ENCODE measurements around the gene PCGF5.
"Not testable (repeated sequence)": the region's sequence is repeated elsewhere in the genome, so short reads cannot be mapped to it uniquely, and the experiment has no call there.

Gene PCGF5

DNA sequence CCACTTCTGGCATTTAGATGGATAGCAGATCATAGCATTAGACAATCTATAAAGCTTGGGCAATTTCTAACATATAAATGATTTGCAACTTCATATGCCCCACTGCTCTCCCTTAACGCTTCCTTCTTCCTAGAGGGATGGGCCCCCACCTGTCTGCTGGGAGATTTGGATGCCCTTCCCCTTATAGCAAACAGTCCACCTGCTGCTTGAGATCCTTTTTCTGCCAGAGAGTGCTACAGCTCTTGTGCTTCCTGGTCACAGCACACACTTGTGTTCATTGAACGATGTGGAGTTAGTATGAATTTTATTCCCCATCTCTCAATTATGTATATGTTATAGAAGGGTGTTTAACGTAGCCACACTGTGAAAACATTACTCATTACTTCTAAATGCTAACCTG is 10.4 kb upstream of the PCGF5 start:
- DNase-seq (ENCODE audit: low read depth in 2 of 3, low spot score in 1 of 3): no peak

DNA sequence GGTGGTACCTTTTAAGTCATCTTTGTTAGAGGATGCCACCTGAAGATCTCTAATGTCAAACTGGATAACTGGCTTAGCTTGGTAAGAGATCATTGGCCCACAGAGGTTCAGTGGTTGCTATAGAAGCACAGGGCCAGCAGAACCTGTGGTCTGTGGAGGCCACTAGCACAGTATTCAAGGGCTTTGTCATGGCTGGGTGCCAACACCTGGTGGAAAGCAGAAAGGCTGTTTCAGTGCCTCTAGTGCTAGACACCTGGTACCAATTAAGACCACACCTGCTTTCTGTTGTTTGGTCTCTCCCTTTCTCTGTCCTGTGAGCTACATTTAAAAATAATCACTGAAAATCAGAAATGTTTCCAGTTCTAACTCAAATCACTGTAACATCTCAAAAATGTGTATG is 10.0 kb upstream of the PCGF5 start:
- DNase-seq (ENCODE audit: low read depth in 2 of 3, low spot score in 1 of 3): no peak

DNA sequence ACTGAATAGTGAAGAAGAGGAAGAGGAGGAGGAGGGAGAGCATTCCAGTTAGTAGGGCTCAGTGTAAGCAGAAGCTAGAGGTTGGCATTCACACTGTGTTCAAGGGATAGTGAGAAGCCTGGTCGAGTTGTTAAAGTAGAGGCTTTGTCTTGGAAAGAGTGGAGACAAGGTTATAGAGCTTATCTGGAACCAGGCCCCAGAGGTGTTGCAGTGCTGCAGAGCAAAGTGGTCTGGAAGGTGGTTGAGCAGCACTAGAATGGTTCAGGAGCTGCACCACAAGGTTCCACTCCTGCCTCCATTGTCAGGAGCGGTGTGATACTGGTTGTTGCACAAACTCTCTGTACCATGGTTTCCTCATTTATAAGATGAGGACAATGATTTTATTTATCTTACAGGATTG is 8.8 kb upstream of the PCGF5 start:
- DNase-seq (ENCODE audit: low read depth in 2 of 3, low spot score in 1 of 3): no peak

DNA sequence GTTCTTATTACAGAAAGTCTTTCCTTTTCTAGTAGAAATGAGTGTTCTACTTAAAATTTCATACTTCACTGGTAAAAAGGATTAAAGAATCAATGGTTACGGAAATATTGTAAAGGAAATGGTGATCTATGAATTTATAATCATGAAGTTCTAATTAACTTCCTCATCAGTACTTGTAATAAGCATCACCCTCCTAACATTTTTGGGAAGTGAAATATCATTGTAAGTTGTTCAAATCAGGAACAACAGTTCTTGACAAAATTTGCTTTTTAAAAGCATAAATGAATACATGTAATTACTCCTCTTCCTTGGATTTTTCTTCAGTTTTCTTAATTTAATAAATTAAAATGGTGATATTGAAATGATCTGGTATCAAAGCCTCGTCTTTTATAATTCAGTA is 5.6 kb upstream of the PCGF5 start:
- no peak for DNase-seq (ENCODE audit: low read depth in 2 of 3, low spot score in 1 of 3)

DNA sequence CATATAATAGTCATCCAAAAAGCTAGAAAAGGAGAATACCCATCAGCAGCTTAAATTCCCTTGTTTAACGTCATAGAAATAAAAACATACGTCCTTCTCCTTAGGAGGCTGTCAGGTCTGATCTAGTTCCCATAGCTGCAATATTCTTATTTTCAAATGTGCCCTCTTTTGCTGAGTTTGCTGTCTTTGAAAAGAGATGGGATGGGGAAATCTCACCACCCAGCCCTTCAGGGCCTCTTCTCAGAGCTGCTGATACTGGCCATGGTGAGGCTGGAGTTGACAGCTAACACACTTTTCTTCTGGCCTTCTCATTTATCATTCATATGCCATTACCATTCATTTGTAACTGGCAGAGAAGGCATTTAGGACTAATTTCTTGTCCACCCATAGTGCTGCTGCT is 5.1 kb upstream of the PCGF5 start:
- DNase-seq (ENCODE audit: low read depth in 2 of 3, low spot score in 1 of 3): no peak

DNA sequence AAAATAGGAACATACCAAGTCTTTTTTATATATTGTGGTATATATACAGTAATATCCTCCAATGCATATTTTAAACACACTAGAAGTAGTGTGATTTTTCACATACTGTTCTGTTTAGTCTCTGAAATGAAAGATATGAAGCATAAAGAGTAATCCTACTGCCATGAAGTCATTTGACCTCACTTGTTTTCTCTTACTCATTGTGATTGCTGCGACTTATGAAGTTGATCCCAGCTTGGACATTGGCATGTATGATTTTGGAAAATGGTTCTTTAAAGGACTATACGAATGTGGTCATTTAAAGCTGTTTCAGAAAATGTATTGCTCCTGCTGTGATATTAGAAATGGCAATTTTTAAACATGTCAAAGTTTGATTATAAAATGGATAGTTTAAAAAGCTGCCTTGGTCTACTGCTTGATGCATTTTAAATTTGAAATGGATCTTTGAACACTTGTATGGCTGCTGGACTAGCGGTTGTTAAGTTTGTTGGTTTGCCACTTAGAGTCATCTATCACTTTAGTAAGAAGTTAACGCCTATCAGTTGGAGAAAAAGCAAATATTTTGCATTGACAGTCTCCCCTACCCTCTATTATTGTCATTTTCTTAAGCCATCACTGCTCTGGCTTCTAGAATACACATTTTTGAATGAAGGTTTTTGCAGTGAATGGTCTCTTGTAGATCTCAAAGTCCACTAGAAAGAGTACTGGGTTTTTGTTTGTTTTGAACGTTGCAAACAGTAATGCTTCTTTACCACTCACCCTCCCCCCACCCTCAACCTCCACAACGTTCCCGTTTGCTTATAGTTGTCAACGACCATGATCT is 881 bp upstream of the PCGF5 start:
- DNase-seq (ENCODE audit: low read depth in 2 of 3, low spot score in 1 of 3): no peak

DNA sequence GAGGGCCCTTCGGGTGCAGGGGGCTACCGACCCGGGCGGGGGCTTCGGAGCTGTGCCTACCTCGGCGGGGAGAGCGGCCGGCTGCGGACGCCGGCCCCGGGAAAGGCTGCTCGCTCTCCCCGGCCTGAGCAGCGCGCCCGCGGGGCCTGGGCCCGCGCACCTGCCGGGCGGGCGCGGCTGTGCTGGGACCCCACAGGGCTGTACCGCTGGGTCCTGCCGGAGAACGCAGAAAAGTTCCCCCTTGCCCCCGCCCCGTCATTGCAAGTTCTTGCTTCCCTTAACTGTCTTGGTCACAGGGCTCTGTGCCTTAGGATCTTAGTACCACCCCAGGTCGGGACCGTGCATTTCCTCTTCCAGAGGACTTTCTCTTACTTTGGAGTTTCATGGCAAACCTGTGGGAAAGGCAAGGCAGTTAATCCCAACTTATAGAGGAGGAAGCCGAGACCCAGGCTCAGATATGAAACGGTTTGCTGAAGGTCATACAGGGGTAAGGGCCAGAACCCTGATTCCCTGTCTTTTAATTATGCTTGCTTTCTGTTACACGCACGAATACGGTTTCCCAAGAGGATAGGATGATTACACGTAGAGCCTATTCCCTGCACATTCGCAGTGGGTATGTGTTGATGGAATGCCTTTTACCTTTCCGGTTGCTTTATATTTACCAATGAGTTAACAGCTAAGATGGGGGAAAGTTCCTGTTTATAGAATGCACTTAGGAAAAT is 652 bp downstream of the PCGF5 start:
- DNase-seq (ENCODE audit: low read depth in 2 of 3, low spot score in 1 of 3): no peak

DNA sequence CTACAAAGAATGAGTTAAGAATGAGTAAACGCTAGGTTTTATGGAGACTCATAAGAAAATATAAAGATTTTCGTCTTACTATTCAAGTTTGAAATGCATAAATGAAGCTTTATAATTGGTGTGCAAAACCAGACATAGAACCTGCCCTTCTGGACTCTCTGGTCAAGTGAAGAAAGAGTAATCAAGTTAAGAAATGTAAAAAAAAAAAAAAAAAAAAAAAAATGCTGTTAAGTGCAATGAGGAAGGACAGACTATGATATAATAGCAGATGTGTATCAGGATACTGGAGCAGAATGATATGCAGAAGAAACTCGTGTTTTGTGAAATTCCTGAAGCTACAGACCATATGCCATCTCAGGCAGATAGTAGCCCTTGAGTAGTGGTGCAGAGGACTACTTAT is 5.6 kb downstream of the PCGF5 start:
- DNase-seq (ENCODE audit: low read depth in 2 of 3, low spot score in 1 of 3): no peak

DNA sequence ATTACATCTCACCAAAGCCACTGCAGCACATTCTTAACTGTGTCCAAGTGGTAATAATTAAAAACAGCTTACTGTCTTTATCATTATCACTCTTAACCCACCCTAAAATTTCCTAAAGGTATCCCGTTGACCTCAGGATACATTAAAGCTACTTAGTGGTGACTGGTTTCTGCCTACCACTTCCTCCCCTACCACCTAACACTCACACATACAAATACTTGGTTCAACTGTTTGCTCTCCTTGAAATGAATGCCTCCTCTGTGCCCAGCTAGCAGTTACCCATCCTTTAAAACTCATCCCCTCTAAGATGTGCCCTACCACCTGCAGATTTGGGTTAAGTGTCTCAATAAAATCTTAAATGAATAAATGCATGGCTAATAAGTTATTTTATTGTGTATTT is 7.1 kb downstream of the PCGF5 start:
- DNase-seq (ENCODE audit: low read depth in 2 of 3, low spot score in 1 of 3): no peak

DNA sequence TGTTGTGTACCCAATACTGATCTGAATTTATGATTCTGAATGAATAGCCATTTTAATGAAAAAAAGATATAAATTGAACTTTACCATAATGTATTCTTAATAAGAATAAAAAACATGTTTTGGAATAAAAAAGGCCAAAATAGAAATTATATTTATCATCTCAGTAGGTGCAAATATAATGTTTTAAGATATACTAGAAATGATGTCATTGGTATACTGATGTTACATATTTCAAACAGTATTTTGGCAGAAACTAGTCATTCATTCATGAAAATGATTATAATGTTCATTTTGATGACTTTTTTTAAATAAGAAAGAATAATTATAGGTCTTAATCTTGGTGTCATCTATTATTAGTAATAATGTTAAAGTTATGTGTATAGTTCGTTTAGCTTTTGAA is 9.2 kb downstream of the PCGF5 start:
- no peak for DNase-seq (ENCODE audit: low read depth in 2 of 3, low spot score in 1 of 3)

DNA sequence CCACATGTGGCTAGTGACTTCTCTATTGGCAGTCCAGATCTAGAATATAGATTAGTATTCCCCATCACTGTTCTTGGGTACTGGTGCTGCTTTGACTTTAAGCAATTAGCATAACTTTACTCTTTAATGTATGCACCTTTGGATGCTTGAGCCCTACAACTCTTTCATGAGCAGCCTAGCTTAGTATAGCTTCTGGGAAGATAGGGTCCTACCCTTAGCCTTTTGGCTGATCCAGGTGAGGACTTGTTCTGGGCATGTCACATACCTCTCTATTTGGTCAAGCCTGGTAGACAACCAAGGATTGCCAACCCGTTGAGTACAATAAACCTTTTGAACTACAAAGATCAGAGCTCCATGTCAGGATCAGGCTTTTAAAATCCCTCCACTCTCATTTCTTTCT is 17.7 kb downstream of the PCGF5 start:
- DNase-seq (ENCODE audit: low read depth in 2 of 3, low spot score in 1 of 3): no peak

DNA sequence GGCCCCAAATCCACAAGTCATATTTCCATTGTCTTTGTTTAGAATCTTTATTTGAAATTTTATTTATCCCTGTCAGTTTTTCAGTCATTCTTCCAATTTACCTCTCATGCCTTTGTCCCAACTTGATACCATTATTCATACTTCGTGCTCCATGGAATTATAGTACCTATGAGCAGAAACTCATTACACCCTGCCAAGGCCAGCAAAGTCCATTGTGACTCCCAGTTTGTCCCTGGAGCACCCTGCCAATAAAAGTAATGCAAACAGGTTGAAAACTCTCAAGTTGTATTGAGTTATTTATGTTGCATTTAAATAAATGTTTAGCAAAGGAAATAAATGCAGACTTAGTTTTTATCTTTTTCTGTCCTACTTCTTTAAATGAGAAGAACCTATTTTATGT is 19.3 kb downstream of the PCGF5 start:
- DNase-seq (ENCODE audit: low read depth in 2 of 3, low spot score in 1 of 3): no peak

DNA sequence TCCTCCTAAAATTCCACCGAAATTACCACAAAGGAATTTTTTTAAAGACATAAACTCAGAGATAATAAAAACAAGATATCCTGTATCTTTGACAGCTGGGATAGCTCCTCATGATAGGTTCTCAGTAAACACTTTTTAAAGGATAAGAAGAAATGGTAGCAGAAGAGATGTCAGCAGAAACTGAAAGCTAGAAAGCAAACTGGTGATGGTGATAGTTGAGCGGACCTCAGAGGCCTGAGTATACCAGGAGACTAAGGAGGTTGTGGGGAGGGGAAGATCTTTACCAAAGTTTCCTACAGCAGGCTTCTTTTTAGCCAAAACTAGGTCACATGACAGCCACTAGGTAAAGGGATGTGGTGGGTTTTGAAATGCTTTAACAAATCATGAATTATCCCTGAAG is 22.5 kb downstream of the PCGF5 start:
- DNase-seq (ENCODE audit: low read depth in 2 of 3, low spot score in 1 of 3): no peak

DNA sequence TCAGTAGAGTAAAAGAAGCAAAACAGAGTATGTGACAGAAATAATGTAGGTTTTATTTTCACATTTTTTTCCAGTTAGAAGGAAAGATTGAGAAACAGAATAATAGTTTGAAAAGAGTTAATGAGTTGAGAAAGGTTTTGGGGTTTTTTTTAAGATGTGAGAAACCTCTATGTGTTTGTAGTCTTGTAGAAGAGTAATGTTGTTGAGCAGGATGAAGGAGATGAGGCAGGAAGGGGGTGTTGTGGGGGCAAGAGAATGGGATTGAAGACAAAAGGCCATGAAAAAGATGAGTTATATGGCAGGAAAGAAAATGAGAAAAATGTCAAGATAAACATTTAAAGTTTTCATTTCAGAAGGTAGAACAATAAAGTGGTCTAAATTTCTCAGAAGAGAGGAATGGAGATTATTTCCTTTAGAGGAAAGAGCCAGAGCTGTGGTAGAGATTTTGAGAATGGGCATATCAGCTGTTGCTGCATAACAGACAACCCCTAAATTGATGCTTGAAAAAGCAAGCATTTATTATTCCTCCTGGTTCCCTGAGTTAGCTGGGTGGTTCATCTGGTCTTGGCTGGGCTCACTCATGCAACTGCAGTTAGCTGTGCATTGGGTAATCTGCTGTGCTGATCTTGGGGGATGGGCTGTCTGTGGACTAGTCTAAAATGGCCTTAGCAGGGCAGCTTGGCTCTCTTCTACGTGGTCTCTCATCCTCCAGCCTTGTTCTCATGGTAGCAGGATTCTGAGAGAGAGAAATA is 27.1 kb downstream of the PCGF5 start:
- DNase-seq (ENCODE audit: low read depth in 2 of 3, low spot score in 1 of 3): no peak

DNA sequence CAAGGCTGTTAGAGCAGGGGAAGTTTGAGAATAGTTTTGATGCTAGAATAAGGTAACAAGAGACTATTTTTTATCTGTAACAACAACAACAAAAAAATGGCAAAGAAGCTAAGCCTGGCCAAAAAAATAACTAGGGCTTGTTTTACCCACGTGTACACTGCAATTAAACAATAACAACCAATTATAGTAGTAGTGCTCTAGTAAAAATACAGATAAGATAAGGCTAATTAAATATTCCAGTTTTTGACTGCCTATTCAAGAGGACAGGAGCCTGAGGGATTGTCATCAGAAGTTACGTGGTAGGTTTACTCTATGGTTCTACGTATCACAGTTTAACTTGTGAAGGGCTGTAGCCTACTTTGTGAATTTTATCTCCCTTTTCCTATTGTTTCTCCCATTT is 29.2 kb downstream of the PCGF5 start:
- no peak for DNase-seq (ENCODE audit: low read depth in 2 of 3, low spot score in 1 of 3)

DNA sequence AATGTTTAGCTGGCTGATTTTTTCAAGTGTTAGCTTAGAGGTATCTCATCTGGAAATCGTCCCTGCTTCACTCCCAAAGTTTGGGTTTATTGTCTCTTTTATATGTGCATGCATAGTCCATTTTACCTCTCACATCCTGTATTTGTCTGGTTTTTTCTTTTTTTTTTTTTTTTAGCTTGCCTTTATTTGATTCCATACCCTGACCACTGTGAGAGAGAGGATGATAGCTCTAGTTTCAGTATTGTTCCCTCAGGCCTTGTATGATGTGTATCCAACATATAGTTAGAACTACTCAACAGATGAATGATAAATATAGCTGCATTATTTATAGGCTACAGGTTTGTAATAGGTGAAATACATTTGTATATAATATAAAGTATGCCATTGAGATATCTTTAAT is 29.9 kb downstream of the PCGF5 start:
- no peak for DNase-seq (ENCODE audit: low read depth in 2 of 3, low spot score in 1 of 3)

DNA sequence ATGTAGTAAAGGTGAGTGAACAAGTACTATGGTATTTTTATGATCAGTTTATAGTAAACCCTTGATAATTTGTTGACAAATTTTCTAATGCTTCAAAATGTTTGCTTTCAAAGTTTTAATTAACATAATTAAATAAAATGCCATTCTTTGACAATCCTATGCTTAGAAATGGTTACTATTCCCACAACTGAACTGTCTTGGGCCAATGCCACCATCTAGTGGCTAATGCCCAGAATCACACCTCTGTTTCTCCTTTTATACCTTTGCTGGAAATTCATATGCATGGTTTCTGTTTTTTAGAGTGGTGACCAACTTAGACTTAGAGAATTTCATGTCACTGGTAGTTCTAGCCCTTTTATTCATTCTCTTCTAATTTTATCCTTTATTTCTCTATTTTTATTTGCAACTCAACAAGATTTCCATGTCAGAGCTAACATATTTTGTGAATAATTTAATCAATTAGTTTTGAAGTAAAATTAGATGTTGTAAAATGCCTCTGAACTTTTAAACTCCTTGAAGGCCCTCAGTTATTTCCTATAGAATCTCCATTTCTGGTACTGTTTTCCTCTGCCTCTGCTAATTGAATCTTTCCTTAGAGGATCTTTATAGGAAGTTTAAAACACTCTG is 31.1 kb downstream of the PCGF5 start:
- DNase-seq (ENCODE audit: low read depth in 2 of 3, low spot score in 1 of 3): peak; percentile 14 to 37 (median 15)

DNA sequence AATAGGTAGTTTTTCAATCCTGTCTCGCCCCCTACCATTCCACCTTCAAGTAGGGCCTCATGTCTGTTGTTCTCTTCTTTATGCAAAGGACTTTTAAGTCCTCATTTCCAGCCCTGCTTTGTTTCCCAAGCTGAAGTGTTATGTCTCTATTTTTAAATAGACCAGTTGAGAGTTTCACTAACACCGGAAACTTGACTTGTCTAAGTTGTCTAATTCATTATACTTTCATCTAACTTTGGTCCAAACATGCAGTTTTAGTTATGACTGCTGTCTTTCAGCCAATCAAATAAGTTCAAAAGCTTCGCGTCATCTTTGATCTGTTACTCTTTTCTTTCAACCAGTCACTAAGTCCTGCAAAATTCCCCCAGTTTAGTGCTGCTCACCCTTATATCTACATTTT is 32.8 kb downstream of the PCGF5 start:
- no peak for DNase-seq (ENCODE audit: low read depth in 2 of 3, low spot score in 1 of 3)

DNA sequence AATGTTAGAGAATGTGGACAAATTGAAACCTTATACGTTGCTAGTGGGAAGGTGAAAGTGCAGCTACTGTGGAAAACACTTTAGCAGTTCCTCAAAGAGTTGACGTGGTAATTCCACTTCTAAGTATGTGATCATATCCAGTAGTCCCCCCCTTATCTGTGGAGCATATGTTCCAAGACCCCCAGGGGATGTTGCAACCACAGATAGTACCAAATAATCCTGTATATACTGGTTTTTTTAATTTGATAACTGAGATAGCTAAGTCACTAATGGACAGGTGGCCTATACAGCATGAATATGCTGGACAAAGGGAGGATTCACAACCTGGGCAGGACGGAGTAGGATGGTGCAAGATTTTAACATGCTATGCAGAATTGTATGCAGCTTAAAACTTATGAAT is 36.8 kb downstream of the PCGF5 start:
- DNase-seq (ENCODE audit: low read depth in 2 of 3, low spot score in 1 of 3): no peak

DNA sequence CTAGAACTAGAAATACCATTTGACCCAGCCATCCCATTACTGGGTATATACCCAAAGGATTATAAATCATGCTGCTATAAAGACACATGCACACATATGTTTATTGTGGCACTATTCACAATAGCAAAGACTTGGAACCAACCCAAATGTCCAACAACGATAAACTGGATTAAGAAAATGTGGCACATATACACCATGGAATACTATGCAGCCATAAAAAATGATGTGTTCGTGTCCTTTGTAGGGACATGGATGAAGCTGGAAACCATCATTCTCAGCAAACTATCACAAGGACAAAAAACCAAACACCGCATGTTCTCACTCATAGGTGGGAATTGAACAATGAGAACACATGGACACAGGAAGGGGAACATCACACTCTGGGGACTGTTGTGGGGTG is 40.0 kb downstream of the PCGF5 start:
- not testable (repeated sequence) for DNase-seq (ENCODE audit: low read depth in 2 of 3, low spot score in 1 of 3)

DNA sequence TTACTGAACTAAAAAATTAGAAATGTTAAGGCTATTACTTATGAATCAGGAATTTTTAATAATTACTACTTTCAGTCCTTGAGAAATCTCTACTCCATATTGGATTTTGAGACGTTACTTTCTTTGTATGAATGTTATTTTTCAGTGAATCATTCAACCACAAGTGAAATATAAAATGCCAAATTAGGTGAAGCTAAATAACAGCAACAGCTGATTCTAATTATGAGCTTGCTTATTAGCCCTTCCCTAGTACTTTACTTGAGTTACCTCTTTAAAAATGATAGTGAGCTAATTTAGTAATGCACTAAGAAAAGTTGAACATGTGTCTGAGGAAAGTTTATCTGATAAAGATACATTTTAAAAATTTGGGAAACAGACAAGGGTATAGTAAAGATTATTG is 51.4 kb downstream of the PCGF5 start:
- DNase-seq (ENCODE audit: low read depth in 2 of 3, low spot score in 1 of 3): no peak

All from stimulated activated CD4-positive, alpha-beta T cell treated with anti-CD3 and anti-CD28 coated beads, Interleukin-12 subunit alpha, Interleukin-12 subunit beta, amount 100 ng/mL, for 48 hours (primary cell).